BJ (cell line): ENCODE measurements around the gene PJA1. TPM values are rescaled to one million over a fixed set of nuclear protein-coding genes. Genes with fewer than 3 reads are reported as not detected.

Source experiments
- CTCF ChIA-PET: fragments of 350-600 bp; formaldehyde crosslinking; extraction: SDS; loops from one replicate; lab custom pipeline; 2021; ENCODE audit warnings: antibody characterized with exemption, inconsistent platforms; lab: Yijun Ruan, JAX
- POLR2A ChIA-PET: fragments of 300-600 bp; sonication (Branson Sonifier 250); formaldehyde crosslinking; extraction: SDS; loops from one replicate; lab custom pipeline; 2021; ENCODE audit warnings: antibody characterized with exemption; lab: Charles Lee
- DNase-seq: peaks from one replicate; pipeline ENCODE4 v3.0.0-alpha.2; 2011; ENCODE audit warnings: low read depth
- H3K27me3 ChIP-seq: 2 replicates; pipeline ENCODE4 v1.6.0; 2011; ENCODE audit warnings: low read length; ENCODE audit not compliant: control insufficient read depth, insufficient read depth
- H3K36me3 ChIP-seq: 2 replicates; pipeline ENCODE4 v1.5.1; 2011; ENCODE audit warnings: low read length; ENCODE audit not compliant: control insufficient read depth, insufficient read depth
- H3K4me3 ChIP-seq: 2 replicates; pipeline ENCODE4 v1.5.1; 2011; ENCODE audit warnings: low read depth, mild to moderate bottlenecking, control low read depth, low read length
- polyA plus RNA-seq: library from polyadenylated mRNA; depleted of rRNA; stranded (reverse); fragments of >200 nt; gene quantifications from 2 replicates; pipeline ENCODE4 v1.2.3, GENCODE V29; 2011
- TF ChIP-seq, protein P1 (sequence below): IDR thresholded peaks from 2 replicates; pipeline ENCODE4 v1.5.1; 2011; ENCODE audit warnings: low read depth, mild to moderate bottlenecking, control low read depth, inconsistent platforms, low read length, moderate library complexity; ENCODE audit not compliant: insufficient read depth

PJA1 gene
- polyA plus RNA-seq, 1 experiment, result 20.2 TPM

DNA sequence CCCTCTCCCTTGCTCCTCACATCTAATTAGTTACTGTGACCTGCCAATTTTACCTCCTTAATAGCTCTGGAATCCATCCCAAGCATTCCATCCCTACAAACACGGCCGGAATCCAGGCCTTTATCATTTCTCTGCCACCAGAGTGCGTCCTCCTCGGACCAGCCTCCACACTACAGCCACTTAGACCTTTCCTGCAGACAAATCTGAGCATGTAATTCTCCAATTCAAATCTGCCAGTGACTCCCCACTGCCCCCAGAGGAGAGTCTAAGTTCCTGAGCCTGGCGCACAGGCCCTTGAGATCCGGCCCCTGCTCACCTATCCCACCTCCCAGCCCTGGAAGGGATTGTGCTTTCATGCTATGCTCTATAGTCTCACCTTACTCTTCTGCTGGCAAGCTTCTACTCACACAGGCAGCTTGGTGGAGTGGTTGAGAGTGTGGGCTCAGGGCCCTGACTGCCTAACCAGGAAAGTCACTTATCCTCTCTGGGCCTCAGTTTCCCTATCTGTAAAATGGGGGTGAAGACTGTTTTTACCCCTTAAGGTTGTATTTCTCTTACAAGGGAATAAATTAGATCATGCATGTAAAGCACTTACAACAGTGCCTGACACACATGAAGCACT lies 31.2 kb downstream of the PJA1 start:
- ChIA-PET POLR2A (no interaction called here), CTCF (interaction anchor here (0.6 to 1.1 kb wide), 4 partner anchors 47 to 309 kb away, joined by 3 to 6 read pairs (median 3); no protein-coding TSS in a partner anchor)
- H3K4me3 ChIP-seq, result no peak overlapping the region
- no peak for DNase-seq
- no peaks in the 10 kb centered on the region for H3K27me3 ChIP-seq
- TF ChIP-seq, protein P1, sequence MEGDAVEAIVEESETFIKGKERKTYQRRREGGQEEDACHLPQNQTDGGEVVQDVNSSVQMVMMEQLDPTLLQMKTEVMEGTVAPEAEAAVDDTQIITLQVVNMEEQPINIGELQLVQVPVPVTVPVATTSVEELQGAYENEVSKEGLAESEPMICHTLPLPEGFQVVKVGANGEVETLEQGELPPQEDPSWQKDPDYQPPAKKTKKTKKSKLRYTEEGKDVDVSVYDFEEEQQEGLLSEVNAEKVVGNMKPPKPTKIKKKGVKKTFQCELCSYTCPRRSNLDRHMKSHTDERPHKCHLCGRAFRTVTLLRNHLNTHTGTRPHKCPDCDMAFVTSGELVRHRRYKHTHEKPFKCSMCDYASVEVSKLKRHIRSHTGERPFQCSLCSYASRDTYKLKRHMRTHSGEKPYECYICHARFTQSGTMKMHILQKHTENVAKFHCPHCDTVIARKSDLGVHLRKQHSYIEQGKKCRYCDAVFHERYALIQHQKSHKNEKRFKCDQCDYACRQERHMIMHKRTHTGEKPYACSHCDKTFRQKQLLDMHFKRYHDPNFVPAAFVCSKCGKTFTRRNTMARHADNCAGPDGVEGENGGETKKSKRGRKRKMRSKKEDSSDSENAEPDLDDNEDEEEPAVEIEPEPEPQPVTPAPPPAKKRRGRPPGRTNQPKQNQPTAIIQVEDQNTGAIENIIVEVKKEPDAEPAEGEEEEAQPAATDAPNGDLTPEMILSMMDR, result peak; percentile 64
- H3K36me3 ChIP-seq, result no peaks in the 10 kb centered on the region

DNA sequence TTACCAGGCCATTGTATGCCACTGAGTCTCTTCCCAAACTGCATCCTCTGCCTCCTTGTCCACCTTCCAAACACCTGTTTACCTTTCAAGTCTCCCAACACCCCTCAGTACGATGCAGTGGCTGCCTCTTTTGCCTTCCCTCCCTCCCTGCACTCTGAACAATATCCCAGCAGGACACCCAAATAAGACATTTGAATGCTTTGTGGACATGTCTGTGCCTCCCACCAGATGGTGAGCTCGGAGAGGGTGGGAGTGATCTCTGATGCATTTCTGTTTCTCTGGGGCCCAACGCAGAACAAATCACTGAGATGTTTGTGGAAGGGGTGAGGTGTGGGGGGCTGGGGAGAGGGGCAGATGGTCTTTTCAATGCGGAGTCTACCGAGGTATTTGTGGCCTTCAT lies 33.4 kb downstream of the PJA1 start:
- Histone ChIP-seq H3K27me3 (no peaks in the 10 kb centered on the region), H3K36me3 (no peaks in the 10 kb centered on the region), H3K4me3 (no peak overlapping the region)
- DNase-seq, result no peak
- ChIA-PET CTCF (interaction anchor here (1.2 kb wide), 1 partner anchor 90 kb away, joined by 3 read pairs; no protein-coding TSS in a partner anchor), POLR2A (no interaction called here)
- TF ChIP-seq, protein P1, result no peak

DNA sequence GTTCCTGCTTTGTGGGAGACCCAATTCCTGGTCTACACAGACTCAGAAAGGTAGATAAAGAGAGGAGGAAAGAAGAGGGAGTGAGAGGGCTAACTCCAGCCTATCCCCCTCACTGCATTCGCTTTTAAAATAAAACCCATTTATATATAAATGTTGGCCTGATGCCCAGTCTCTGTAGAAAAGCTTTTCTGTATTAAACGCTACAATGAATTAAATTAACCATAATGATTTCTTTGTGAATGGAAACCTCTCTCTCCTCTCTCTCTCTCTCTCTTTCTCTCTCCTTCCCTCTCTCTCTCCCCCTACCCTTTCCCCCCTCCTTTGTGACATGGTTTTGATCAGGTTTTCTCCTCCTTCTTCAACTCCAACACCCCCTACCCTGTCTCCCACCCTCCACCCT lies 34.8 kb downstream of the PJA1 start:
- CTCF ChIA-PET, result no interaction called here
- POLR2A ChIA-PET, result no interaction called here
- Histone ChIP-seq H3K27me3 (no peaks in the 10 kb centered on the region), H3K4me3 (no peak overlapping the region), H3K36me3 (no peaks in the 10 kb centered on the region)
- no peak for DNase-seq
- TF ChIP-seq, protein P1, result no peak

DNA sequence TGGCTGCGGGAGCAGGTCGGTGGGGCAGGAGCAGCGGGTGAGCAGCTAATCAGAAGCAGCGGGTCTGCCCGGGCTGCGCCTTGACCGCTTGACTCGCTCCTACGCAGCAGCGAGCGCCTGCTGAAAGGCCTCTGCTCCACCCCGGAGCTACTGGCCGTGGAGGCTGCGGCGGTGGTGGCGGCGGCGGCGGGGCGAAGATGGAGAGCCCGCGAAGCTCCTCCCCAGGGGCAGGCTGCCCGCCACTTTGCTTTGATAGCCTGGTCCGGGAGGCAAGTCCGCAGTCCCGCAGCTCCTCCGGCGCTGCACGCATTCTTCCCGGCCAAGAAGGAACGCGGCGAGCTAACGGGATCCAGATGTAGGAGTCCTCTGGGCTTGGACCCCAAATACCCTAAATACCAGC lies 36.7 kb downstream of the PJA1 start:
- H3K36me3 ChIP-seq, result no peaks in the 10 kb centered on the region
- POLR2A ChIA-PET, result interaction anchor here (0.8 to 1.3 kb wide), 3 partner anchors 9 to 45 kb away, joined by 4 to 10 read pairs (median 5); no protein-coding TSS in a partner anchor
- TF ChIP-seq, protein P1, result no peak
- peak overlapping the region; percentile 3; the same call in 1 of the 2 replicates for H3K4me3 ChIP-seq
- CTCF ChIA-PET, result interaction anchor here (1.0 kb wide), 2 partner anchors 35 to 183 kb away, joined by 3 read pairs; no protein-coding TSS in a partner anchor
- H3K27me3 ChIP-seq, result no peaks in the 10 kb centered on the region
- DNase-seq, result no peak

- DNase-seq, result no peak
- TF ChIP-seq, protein P1, result no peak
- no peaks in the 10 kb centered on the region for H3K27me3 ChIP-seq
- CTCF ChIA-PET, result interaction anchor here (0.7 kb wide), 1 partner anchor 12 kb away, joined by 3 read pairs; no protein-coding TSS in a partner anchor
- H3K4me3 ChIP-seq, result no peak overlapping the region
- POLR2A ChIA-PET, result no interaction called here
- no peaks in the 10 kb centered on the region for H3K36me3 ChIP-seq
Measured at GRCh38 chrX:69127466-69127865, 37.8 kb downstream of the PJA1 start.
